CD4-positive, alpha-beta T cell (primary cell): ENCODE measurements around the gene BCL11B. TPM values are rescaled to one million over a fixed set of nuclear protein-coding genes. Genes with fewer than 3 reads are reported as not detected.

ENCODE experiments used
- ATAC-seq: fragments of 200-7000 bp; cut with Tn5 transposase; one replicate; pipeline ENCODE4 v1.10.0; 2022; ENCODE audit warnings: mild to moderate bottlenecking; ENCODE audit not compliant: poor library complexity
- CTCF ChIA-PET: fragments of 350-600 bp; sonication (Branson Sonifier 250); formaldehyde crosslinking; loops from one replicate; lab custom pipeline; 2021; ENCODE audit warnings: antibody characterized with exemption, inconsistent platforms; lab: Charles Lee
- POLR2A ChIA-PET: fragments of 350-600 bp; sonication (Branson Sonifier 250); formaldehyde crosslinking; loops from one replicate; lab custom pipeline; 2021; ENCODE audit warnings: antibody characterized with exemption, inconsistent platforms; lab: Charles Lee
- DNase-seq, 14 experiments: peaks; one replicate each; pipeline ENCODE4 v3.0.0-alpha.2; 2013 to 2020; ENCODE audit warnings: mixed read lengths in 2 of 14
- H3K27ac ChIP-seq, 2 donors: one replicate each; pipeline versions ENCODE4 v1.5.1 to v1.7.0; 2013; ENCODE audit warnings: low read length in 2 of 2, low read depth in 1 of 2, mild to moderate bottlenecking in 1 of 2
- H3K27me3 ChIP-seq, 2 experiments: 1 replicate in 1 of 2; 2 replicates in 1 of 2; pipeline versions ENCODE4 v1.6.1 to v1.7.0; 2013; ENCODE audit warnings: low read length in 2 of 2, control low read depth in 1 of 2, mild to moderate bottlenecking in 1 of 2, moderate library complexity in 1 of 2; ENCODE audit not compliant: insufficient read depth in 2 of 2, control insufficient read depth in 1 of 2
- H3K36me3 ChIP-seq: one replicate; pipeline ENCODE4 v1.6.1; 2013; ENCODE audit warnings: low read length, control low read depth; ENCODE audit not compliant: insufficient read depth
- H3K4me1 ChIP-seq: one replicate; pipeline ENCODE4 v1.6.1; 2013; ENCODE audit warnings: low read length, control low read depth; ENCODE audit not compliant: insufficient read depth
- H3K4me3 ChIP-seq: one replicate; pipeline ENCODE4 v1.5.1; 2013; ENCODE audit warnings: mild to moderate bottlenecking, low read length, moderate library complexity
- H3K9me3 ChIP-seq, 2 experiments: 1 replicate in 1 of 2; 2 replicates in 1 of 2; pipeline versions ENCODE4 v1.6.1 to v1.7.0; 2013; ENCODE audit warnings: low read length in 2 of 2, mild to moderate bottlenecking in 2 of 2, control low read depth in 1 of 2, moderate library complexity in 1 of 2; ENCODE audit not compliant: control insufficient read depth in 1 of 2, insufficient read depth in 1 of 2
- H3K27ac Mint-ChIP-seq: one replicate; pipeline ENCODE4 v1.8.0; 2020; ENCODE audit warnings: mixed read lengths
- H3K27me3 Mint-ChIP-seq: one replicate; pipeline ENCODE4 v1.8.0; 2021; ENCODE audit warnings: mixed read lengths
- H3K36me3 Mint-ChIP-seq: one replicate; pipeline ENCODE4 v1.8.0; 2021; ENCODE audit warnings: low read depth, mixed read lengths
- H3K4me1 Mint-ChIP-seq: one replicate; pipeline ENCODE4 v1.8.0; 2021; ENCODE audit warnings: low read depth, mixed read lengths
- H3K4me3 Mint-ChIP-seq: one replicate; pipeline ENCODE4 v1.8.0; 2020; ENCODE audit warnings: mild to moderate bottlenecking, mixed read lengths
- H3K9me3 Mint-ChIP-seq: one replicate; pipeline ENCODE4 v1.8.0; 2020; ENCODE audit warnings: mixed read lengths
- CTCF ChIP-seq: fragments of 200-600 bp; IDR thresholded peaks from one replicate; pipeline ENCODE4 v1.8.0; 2022; ENCODE audit warnings: antibody characterized with exemption, mild to moderate bottlenecking
- intact Hi-C, 2 experiments: fragments of 100-400 bp; cut with DNase I in 1 of 2; cut with micrococcal nuclease in 1 of 2; formaldehyde crosslinking; loops; one replicate each; pipeline versions ENCODE4 v1.15.1 to v1.9.0; 2023 to 2025; cut with DNase I, micrococcal nuclease
- total RNA-seq, 174 experiments: library from RNA in 2 of 174; stranded (reverse) in 2 of 174; gene quantifications; one replicate each; pipeline ENCODE4 v1.2.3 and lab custom pipeline; 2021 to 2026

The BCL11B gene
- total RNA-seq, 2 experiments from 2014 or later: 244 to 254 TPM

- Histone ChIP-seq H3K27me3 (no peaks in the 10 kb centered on the region), H3K9me3 (no peaks in the 10 kb centered on the region), H3K27ac (peak overlapping the region; percentile 52 to 82), H3K36me3 (peaks cover 64% of the 10 kb centered on the region), H3K4me3 (no peak overlapping the region), H3K4me1 (peaks cover 99% of the 10 kb centered on the region)
- intact Hi-C loops: no loop called here
- POLR2A ChIA-PET: interaction anchor here (1.0 to 83.0 kb wide), 7 partner anchors 9 to 1072 kb away, joined by 3 to 4389 read pairs (median 18); partner anchors contain the start of gene BCL11B
- no peaks in the 10 kb centered on the region for H3K27me3 Mint-ChIP-seq
- peaks cover 99% of the 10 kb centered on the region for H3K36me3 Mint-ChIP-seq
- DNase-seq (no peak), ATAC-seq (no peak)
- H3K4me1 Mint-ChIP-seq: peaks cover 100% of the 10 kb centered on the region
- peak overlapping the region; percentile 95 for H3K27ac Mint-ChIP-seq
- H3K9me3 Mint-ChIP-seq: no peaks in the 10 kb centered on the region
- no peak for TF ChIP-seq CTCF
- H3K4me3 Mint-ChIP-seq: peak overlapping the region; percentile 89
- CTCF ChIA-PET: interaction anchor here (0.8 kb wide), 1 partner anchor 19 kb away, joined by 3 read pairs; no protein-coding TSS in a partner anchor
Observed at GRCh38 chr14:99208318-99208717, 63.7 kb downstream of the BCL11B start.

DNA sequence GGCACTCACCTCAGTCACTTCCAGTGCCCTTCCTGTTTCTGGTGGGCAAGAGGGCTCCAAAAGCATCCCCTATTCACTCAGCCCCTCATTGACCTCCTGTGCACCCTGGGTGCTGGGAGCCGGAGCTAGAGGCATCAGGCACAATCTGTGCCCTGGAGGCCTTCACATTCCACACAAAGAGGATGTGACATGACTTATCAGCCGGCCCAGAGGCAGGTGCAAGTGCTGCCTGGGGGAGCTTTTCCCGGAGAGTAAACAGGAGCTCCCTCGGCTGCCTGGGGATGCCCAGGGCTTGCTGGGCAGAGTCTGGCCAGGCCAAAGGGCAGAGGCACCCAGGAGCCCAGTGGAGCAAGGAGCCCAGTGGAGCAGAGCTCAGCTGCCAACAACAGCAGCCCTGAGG, 64.5 kb downstream of the BCL11B start:
- peaks cover 99% of the 10 kb centered on the region for H3K36me3 Mint-ChIP-seq

DNA sequence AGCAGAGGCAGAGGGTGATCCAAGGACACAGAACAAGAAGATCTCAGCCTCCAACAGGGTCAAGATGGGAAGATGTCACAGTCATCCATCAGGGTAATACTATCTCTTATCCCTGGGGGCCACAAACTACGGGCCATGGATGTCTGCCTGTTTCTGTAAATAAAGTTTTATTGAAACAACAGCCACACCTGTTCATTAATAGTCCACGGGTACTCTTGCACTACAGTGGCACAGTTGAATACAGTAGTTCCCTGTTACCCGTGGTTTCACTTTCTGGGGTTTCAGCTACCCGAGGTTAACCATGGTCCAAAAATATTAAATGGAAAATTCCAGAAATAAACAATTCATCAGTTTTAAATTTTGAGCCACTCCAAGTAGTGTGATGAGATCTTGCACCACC, 65.9 kb downstream of the BCL11B start:
- Mint-ChIP-seq H3K4me1 (peaks cover 100% of the 10 kb centered on the region), H3K9me3 (no peaks in the 10 kb centered on the region), H3K27me3 (no peaks in the 10 kb centered on the region), H3K36me3 (peaks cover 100% of the 10 kb centered on the region), H3K27ac (peak overlapping the region; percentile 95), H3K4me3 (peak overlapping the region; percentile 89)
- ChIA-PET CTCF (interaction anchor here (0.9 to 1.5 kb wide), 2 partner anchors 24 to 55 kb away, joined by 3 to 5 read pairs; no protein-coding TSS in a partner anchor), POLR2A (interaction anchor here (3.9 to 83.0 kb wide), 2 partner anchors 18 to 38 kb away, joined by 18 to 4389 read pairs; partner anchors contain the start of gene BCL11B)
- ATAC-seq (no peak), DNase-seq (peak in 1 of 14 experiments; percentile 44)
- Histone ChIP-seq H3K27ac (peak overlapping the region; percentile 72 to 83), H3K9me3 (no peaks in the 10 kb centered on the region), H3K27me3 (no peaks in the 10 kb centered on the region), H3K4me1 (peaks cover 99% of the 10 kb centered on the region), H3K4me3 (peak overlapping the region; percentile 4), H3K36me3 (peaks cover 71% of the 10 kb centered on the region)
- intact Hi-C loops: loop anchor here in 1 of 2 experiments (2.0 kb wide), 1 partner anchor 13 kb away; no protein-coding TSS in a partner anchor
- no peak for TF ChIP-seq CTCF

More for the DNA sequence above, 64.5 kb downstream of the BCL11B start:
- H3K9me3 ChIP-seq: no peaks in the 10 kb centered on the region
- no peak overlapping the region for H3K4me3 ChIP-seq
- CTCF ChIA-PET: interaction anchor here (1.0 to 1.2 kb wide), 2 partner anchors 16 to 19 kb away, joined by 3 read pairs; no protein-coding TSS in a partner anchor
- no peak for TF ChIP-seq CTCF
- H3K4me1 Mint-ChIP-seq: peaks cover 100% of the 10 kb centered on the region
- no peaks in the 10 kb centered on the region for H3K27me3 ChIP-seq
- peak overlapping the region; percentile 59 to 74 for H3K27ac ChIP-seq
- H3K27me3 Mint-ChIP-seq: no peaks in the 10 kb centered on the region
- H3K36me3 ChIP-seq: peaks cover 69% of the 10 kb centered on the region
- peak overlapping the region; percentile 89 for H3K4me3 Mint-ChIP-seq
- peak overlapping the region; percentile 95 for H3K27ac Mint-ChIP-seq
- no peaks in the 10 kb centered on the region for H3K9me3 Mint-ChIP-seq
- ATAC-seq (no peak), DNase-seq (no peak)
- POLR2A ChIA-PET: interaction anchor here (1.0 to 83.0 kb wide), 7 partner anchors 8 to 1071 kb away, joined by 3 to 4389 read pairs (median 18); partner anchors contain the start of gene BCL11B
- intact Hi-C loops: loop anchor here in 1 of 2 experiments (2.0 kb wide), 1 partner anchor 15 kb away; no protein-coding TSS in a partner anchor
- H3K4me1 ChIP-seq: peaks cover 99% of the 10 kb centered on the region
